ENCODE data around the gene COL4A2.

COL4A2 gene

GRCh38 chr13:110272651-110273050, 34.4 kb upstream of the COL4A2 start:
- DNase-seq = no peak

DNA sequence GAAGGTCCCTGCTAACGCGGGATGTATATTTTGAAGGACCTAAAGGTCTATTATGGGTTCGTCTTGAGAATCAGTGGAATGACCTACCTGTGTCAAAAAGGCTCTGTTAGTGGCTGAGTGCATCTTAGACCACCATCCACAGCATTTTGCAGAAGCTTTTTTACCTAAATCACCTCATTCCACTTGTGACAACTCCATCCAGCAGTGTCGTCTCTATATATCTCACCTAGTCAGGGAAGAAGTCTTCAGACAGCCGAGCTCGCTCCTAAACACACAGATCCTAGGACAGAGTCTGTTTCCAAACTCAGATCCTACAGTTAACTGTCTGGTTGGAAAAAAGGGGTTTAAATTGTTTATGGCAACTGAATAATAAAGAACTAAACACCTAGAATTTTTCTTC, 33.8 kb upstream of the COL4A2 start:
- no peak for DNase-seq

DNA sequence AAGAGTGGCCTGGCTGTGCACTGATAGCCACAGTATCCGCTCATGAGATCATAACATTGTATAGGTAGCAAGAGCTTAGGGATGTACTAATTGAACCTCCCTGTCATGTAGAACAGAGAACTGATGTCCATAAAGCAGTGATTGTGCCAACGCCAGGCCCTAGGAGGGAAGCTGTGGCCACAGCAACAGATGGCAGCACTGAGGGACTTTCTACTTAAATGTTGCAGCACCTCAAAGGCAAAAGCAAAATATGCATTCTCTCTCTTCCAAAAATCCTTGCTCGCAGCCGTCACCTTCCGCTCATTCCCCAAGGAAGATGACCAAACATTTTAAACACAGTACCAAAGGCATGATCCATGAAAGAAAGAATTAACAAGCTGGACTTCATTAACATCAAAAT, 32.4 kb upstream of the COL4A2 start:
- DNase-seq = no peak

- no peak for DNase-seq
Measured at GRCh38 chr13:110275931-110276552, 31.0 kb upstream of the COL4A2 start.

- DNase-seq = no peak
Measured at GRCh38 chr13:110276553-110276950, 30.5 kb upstream of the COL4A2 start.

DNA sequence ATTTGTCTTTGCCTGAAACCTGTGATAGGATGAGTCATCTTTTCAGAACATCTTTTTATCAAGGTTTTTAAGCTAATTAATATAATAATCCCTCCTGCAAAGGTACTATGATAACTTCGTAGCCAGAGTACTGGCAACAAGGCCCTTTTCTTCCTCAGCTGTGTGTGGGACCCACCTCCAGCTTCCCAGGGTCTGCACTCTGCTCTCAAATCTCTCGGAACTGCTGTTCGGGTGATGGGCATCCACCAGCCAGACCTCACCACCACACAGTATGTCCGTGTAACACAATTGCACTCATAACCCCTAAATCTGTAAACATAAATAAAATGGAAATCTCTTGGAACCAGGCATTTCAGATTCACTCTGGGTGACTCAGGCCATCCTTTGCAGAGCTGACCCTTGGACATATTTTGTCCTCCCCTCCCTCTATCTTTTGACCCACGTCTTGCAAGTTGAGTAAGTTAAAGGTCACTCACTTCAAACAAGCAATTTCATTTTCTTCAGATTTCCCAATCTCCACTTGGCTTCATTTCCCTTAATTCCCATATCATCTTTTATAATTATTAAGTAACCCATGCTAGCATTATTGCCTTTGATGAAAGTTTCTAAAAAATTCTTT, 29.6 kb upstream of the COL4A2 start:
- DNase-seq = no peak

DNA sequence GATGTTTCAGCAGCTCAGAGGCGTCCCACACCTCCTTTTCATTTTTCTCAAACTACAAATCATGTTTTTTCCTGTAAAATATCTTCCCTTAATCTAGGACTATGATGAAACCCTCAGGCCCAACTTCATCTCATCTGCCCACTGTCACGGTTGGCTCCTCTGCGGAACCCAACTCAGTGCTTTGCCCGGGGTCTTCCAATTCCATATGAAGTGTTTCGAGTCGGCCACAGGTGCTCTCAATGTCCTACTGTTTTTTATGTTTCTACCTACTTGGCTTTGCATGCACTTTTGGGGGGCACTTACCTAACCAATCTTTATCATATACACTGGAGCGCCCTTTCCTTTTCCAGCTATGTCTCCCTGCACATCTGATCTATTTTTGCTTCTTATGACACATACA, 28.2 kb upstream of the COL4A2 start:
- no peak for DNase-seq

GRCh38 chr13:110279684-110280083, 27.4 kb upstream of the COL4A2 start:
- no peak for DNase-seq

- no peak for DNase-seq
Measured at GRCh38 chr13:110280231-110280813, 26.8 kb upstream of the COL4A2 start.

DNA sequence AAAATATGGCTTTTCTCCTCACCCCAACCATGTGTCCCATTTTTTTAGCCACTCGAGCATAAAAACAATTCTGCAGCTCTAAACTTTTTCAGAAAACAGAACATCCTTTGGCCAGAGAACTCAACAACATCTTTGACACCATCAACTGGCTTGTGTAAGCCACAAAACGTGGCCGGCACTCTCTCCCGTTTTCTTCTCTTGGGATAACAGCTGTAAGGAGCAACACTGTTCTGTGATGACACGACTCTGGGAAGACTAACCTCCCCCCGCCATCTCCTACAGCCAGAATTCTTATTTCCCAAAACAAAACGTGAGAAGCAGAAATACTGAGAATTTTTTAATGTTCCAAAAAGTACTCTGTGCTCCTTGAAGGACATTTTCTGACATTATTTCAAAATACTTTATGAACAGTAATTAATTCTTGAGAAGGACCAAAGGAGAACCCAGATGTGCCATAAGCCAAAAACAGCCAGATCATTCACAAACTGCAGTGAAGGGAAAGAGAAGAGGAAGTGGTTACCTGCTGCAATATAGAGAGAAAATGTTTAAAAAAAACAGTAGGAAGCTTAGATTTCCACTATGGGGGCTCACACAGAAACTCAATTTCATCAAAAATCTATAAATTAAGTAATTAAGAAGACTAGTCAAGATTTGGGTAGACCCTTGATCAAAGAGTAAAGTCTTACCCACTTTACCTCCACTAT, 25.9 kb upstream of the COL4A2 start:
- DNase-seq = no peak

DNA sequence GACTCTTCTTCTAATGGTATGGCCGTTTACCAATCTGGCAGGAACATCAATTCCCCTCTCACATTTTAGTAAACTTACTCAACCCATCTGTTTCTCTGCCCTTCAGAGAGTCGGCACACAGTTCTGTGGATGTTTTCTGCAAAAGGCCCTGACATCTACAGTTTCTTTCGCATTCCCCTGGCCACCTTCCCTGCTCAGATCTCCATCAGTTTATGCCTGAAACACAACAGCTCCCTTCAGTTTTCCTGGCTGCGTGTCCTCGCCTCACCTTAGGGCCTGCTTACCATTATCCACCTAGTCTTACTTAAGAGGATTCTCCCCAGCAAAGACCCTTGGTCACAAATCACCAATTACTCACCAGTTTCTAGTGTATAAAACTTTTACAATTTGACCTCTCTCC, 25.3 kb upstream of the COL4A2 start:
- no peak for DNase-seq

DNA sequence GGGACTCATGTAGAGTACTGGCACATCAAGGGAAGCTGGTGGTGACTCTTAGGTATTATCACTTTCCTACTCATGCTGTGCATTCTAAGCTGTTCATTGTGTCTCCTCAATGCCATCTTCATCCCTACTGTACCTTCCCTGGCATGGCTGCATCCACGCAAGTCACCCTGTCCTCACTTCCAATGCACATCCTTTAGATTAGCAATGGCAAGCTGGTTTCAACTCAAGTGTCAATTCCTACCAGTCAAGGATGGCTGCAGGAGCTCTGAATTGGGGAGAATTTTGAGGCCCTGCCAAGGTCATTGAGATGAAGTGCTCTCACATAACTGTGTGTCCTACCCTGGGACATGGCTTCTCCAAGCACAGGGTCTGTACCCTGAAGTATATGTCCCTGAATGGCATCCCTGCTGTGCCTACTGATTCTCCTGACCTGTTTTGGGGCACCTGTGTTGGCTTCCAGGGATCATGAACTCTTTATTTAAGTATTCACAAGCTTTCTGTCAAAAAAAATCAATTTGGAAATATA, 24.7 kb upstream of the COL4A2 start:
- DNase-seq = no peak

GRCh38 chr13:110283736-110284517, 23.2 kb upstream of the COL4A2 start:
- no peak for DNase-seq

GRCh38 chr13:110284779-110285484, 22.2 kb upstream of the COL4A2 start:
- DNase-seq = no peak

GRCh38 chr13:110285991-110286832, 20.9 kb upstream of the COL4A2 start:
- DNase-seq = no peak

- no peak for DNase-seq
Measured at GRCh38 chr13:110286833-110287819, 20.0 kb upstream of the COL4A2 start.

- DNase-seq = no peak
Measured at GRCh38 chr13:110289174-110289573, 17.9 kb upstream of the COL4A2 start.

DNA sequence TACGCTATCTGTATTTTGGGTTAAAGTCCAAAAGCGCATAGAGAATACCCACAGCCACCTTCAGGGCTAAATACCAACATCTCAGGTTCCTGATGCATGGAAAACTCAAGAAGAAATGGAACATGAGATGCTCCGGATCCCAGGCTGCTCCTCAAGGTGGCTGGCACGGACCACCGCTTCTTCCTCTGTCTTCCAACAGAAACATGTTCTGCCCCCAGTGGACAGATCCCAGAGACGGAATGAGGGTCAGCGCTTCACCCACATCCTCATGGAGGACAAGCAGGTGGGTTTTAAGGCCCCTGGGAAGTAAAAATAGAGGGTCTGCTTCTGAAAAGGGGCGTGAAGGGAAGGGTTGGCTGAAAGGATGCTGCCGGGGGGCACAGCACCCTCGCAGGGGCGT, 17.4 kb upstream of the COL4A2 start:
- DNase-seq = no peak

DNA sequence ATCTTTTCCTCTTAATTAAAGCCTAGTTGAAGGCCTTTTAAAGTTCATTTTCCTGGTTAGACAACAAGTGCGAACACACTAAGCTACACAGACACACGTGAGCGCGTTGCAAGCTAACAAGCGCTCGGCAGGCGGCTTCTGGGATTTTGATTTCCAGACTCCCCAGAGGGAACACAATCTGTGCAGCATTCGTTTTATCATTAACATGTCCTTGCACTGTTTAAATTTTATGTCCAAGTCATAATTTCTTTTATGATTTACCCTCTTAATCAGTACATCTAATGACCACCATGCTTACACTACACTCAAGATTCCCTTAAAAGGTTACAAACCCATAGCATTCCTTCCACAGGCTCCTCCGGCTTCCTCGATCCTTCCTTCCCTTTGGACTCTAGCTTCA, 16.9 kb upstream of the COL4A2 start:
- DNase-seq = no peak

- no peak for DNase-seq
Measured at GRCh38 chr13:110290826-110291225, 16.3 kb upstream of the COL4A2 start.

Data from COR-L47 (cell line).